ENCODE data around the gene TRABD2A.

TRABD2A gene

DNA sequence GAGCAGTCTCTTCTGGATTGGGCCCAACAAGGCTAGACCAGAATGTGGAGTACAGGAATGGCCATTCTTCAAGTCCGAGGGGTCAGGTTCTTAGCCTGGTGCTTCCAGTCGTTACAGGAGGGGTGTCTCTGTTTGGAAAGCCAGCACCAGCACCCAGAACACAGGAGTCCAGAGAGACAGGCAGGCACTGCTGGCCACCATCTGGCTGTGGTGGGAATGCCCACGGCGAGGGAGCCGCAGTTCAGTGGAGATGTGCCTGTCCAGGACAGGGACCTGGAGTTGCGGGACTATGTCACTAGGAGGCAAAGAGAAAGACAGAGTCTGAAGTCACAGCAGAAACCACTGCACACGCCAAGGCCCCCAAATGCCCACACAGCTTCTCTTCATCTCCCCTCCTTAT lies 59.1 kb downstream of the TRABD2A start:
- no peak for TF ChIP-seq POLR2A (IDR thresholded peaks at IDR 0.05; ENCODE audit: low read depth, low read length)
- DNase-seq (ENCODE audit: insufficient read length, low spot score) (no peak), FAIRE-seq (no peak)

DNA sequence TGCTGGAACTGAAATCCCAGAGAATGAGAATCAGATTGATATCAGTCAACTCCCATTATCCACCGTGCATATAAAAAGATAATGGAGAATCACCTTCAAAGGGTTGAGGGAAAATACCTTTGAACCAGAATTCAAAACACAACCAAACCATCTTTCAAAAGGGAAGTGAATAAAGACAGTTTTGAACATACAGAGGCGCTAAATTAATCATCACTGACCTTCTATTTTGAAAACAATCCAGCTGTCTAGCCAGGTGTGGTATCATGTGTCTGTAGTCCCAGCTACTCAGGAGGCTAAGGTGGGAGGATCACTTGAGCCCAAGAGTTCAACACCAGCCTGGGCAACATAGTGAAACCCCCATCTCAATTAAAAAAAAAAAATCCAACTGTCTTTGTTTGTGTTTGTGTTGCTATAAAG lies 63.6 kb downstream of the TRABD2A start:
- no peak for TF ChIP-seq POLR2A (IDR thresholded peaks at IDR 0.05; ENCODE audit: low read depth, low read length)
- FAIRE-seq = no peak
- no peak for DNase-seq (ENCODE audit: insufficient read length, low spot score)

DNA sequence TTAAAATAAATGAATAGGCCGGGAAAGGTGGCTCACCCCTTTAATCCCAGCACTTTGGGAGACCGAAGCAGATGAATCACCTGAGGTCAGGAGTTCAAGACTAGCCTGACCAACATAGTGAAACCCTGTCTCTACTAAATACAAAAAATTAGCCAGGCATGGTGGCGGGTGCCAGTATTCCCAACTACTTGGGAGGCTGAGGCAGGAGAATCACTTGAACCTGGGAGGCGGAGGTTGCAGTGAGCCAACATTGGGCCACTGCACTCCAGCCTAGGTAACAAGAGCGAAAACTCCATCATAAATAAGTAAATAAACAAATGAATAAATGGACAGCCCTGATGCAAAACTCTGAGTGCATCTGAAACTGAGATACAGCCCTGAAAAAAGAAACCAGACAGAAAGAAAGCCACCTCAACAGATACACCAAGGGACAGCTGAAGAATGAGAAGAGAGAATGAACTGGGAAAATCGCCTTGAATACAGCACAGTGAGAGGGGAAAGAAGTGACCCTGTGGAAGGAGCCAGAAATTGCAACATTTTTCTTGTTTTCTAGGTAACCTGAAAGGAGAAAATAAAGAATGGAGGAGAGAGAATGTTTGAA lies 64.4 kb downstream of the TRABD2A start:
- no peak for TF ChIP-seq POLR2A (IDR thresholded peaks at IDR 0.05; ENCODE audit: low read depth, low read length)
- FAIRE-seq (no peak), DNase-seq (ENCODE audit: insufficient read length, low spot score) (no peak)

- DNase-seq (ENCODE audit: insufficient read length, low spot score) = no peak
- no peak for FAIRE-seq
- TF ChIP-seq POLR2A (IDR thresholded peaks at IDR 0.05; ENCODE audit: low read depth, low read length) = no peak
These were observed 65.7 kb downstream of the TRABD2A start for GRCh38 chr2:84815146-84815545.

- no peak for TF ChIP-seq POLR2A (IDR thresholded peaks at IDR 0.05; ENCODE audit: low read depth, low read length)
- DNase-seq (ENCODE audit: insufficient read length, low spot score) (no peak), FAIRE-seq (no peak)
These were observed 68.9 kb downstream of the TRABD2A start for GRCh38 chr2:84811839-84812431.

GRCh38 chr2:84808279-84808678 lies 72.6 kb downstream of the TRABD2A start:
- FAIRE-seq (no peak), DNase-seq (ENCODE audit: insufficient read length, low spot score) (no peak)
- TF ChIP-seq POLR2A (IDR thresholded peaks at IDR 0.05; ENCODE audit: low read depth, low read length) = no peak

GRCh38 chr2:84807063-84807485 lies 73.8 kb downstream of the TRABD2A start:
- DNase-seq (ENCODE audit: insufficient read length, low spot score) = peak; percentile 35
- TF ChIP-seq POLR2A (IDR thresholded peaks at IDR 0.05; ENCODE audit: low read depth, low read length) = no peak
- peak; percentile 97 for FAIRE-seq

GRCh38 chr2:84805250-84805958 lies 75.5 kb downstream of the TRABD2A start:
- DNase-seq (ENCODE audit: insufficient read length, low spot score) (no peak), FAIRE-seq (no peak)
- no peak for TF ChIP-seq POLR2A (IDR thresholded peaks at IDR 0.05; ENCODE audit: low read depth, low read length)

DNA sequence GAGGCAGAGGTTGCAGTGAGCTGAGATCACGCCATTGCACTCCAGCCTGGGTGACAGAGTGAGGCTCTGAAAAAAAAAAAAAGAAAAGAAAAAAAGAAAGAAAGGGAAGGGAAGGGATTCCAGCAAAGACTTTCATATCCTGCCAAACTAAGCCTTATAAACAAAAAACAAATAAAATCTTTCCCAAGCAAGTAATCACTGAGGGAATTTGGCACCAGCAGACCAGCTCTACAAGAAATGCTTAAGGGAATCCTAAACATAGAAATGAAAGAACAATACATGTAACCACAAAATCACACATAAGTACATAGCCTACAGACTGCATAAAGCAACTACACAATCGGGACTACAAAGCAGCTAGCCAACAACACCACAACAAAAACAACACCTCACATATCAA lies 79.1 kb downstream of the TRABD2A start:
- FAIRE-seq = no peak
- DNase-seq (ENCODE audit: insufficient read length, low spot score) = no peak
- TF ChIP-seq POLR2A (IDR thresholded peaks at IDR 0.05; ENCODE audit: low read depth, low read length) = no peak

DNA sequence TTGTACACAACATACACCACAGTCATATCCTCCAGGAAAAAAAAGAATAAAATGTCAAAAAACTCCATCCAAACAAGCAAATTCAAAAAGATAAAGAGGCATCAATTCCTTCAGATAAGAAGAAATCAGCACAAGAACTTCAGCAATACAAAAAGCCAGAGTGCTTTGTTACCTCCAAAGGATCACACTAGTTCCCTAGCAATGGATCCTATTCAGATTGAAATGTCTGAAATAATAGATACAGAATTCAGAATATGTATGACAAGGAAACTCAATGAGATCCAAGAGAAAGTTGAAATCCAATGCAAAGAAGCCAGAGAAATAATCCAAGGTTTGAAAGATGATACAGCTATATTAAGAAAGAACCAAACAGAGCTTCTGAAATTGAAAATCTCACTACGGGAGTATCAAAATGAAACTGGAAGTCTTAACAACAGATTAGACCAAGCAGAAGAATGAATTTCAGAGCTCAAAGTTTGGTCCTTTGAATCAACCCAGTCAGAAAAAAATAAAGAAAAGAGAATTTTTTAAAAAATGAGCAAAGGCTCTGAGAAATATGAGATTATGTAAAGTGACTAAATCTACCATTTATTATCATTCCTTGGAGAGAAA lies 80.6 kb downstream of the TRABD2A start:
- no peak for FAIRE-seq
- no peak for DNase-seq (ENCODE audit: insufficient read length, low spot score)
- TF ChIP-seq POLR2A (IDR thresholded peaks at IDR 0.05; ENCODE audit: low read depth, low read length) = no peak

DNA sequence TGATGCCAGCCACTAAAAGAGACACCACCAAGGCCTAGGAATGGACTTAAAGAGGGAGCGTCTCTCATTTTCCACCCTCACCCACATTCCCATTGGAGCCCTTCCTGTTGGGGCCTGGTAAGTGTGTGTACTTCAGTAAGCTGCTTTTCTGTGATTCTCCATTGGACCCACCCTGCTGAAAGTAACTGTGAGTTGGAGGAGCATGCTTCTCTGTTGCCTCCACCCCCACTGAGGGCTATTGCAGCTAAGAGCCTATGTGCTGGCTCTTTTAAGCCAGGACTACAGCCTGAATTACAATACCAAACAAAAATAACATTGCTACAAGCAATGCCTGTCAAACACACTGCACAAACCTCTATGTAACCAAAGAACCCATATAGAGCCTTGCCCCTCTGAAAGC lies 81.1 kb downstream of the TRABD2A start:
- FAIRE-seq (no peak), DNase-seq (ENCODE audit: insufficient read length, low spot score) (no peak)
- TF ChIP-seq POLR2A (IDR thresholded peaks at IDR 0.05; ENCODE audit: low read depth, low read length) = no peak

GRCh38 chr2:84797271-84797670 lies 83.6 kb downstream of the TRABD2A start:
- DNase-seq (ENCODE audit: insufficient read length, low spot score) (no peak), FAIRE-seq (no peak)
- TF ChIP-seq POLR2A (IDR thresholded peaks at IDR 0.05; ENCODE audit: low read depth, low read length) = no peak

- DNase-seq (ENCODE audit: insufficient read length, low spot score) = no peak
- no peak for TF ChIP-seq POLR2A (IDR thresholded peaks at IDR 0.05; ENCODE audit: low read depth, low read length)
- FAIRE-seq = no peak
These were observed 84.1 kb downstream of the TRABD2A start for GRCh38 chr2:84796798-84797197.

GRCh38 chr2:84793641-84794040 lies 87.2 kb downstream of the TRABD2A start:
- FAIRE-seq = no peak
- no peak for TF ChIP-seq POLR2A (IDR thresholded peaks at IDR 0.05; ENCODE audit: low read depth, low read length)
- DNase-seq (ENCODE audit: insufficient read length, low spot score) = no peak

Measured in H54 (cell line).